Cortex of kidney (tissue), 1 donor: Measurements from ENCODE around the gene BORCS8.

Experiments
- DNase-seq: peaks from one replicate; lab custom pipeline; 2025; lab: John Stamatoyannopoulos, UW

BORCS8 gene

GRCh38 chr19:19213426-19214158 is 21.6 kb upstream of the BORCS8 start:
- DNase-seq = no peak

GRCh38 chr19:19212916-19213315 is 21.0 kb upstream of the BORCS8 start:
- DNase-seq = no peak

GRCh38 chr19:19211499-19212420 is 19.8 kb upstream of the BORCS8 start, which contains the start of gene NCAN:
TSS of gene NCAN (plus strand) at chr19:19211958. CDS start at chr19:19216954, 4,996 bp downstream.
- DNase-seq = no peak

- DNase-seq = no peak
These were observed 17.4 kb upstream of the BORCS8 start for GRCh38 chr19:19209372-19209771.

GRCh38 chr19:19207637-19208572 is 16.0 kb upstream of the BORCS8 start:
- no peak for DNase-seq

GRCh38 chr19:19206938-19207337 is 15.0 kb upstream of the BORCS8 start:
- no peak for DNase-seq

GRCh38 chr19:19205416-19206410 is 13.8 kb upstream of the BORCS8 start:
- DNase-seq = no peak

- no peak for DNase-seq
These were observed 12.2 kb upstream of the BORCS8 start for GRCh38 chr19:19204181-19204580.

GRCh38 chr19:19203012-19203856 is 11.3 kb upstream of the BORCS8 start, which contains the start of gene NR2C2AP:
TSS of gene NR2C2AP (minus strand) at chr19:19203414. CDS start at chr19:19203060, 354 bp downstream.
- DNase-seq = peak; percentile 66

GRCh38 chr19:19202707-19203011 is 10.7 kb upstream of the BORCS8 start:
- DNase-seq = no peak

- no peak for DNase-seq
These were observed 10.0 kb upstream of the BORCS8 start for GRCh38 chr19:19201697-19202630.

GRCh38 chr19:19193926-19194325 is 2.0 kb upstream of the BORCS8 start:
- no peak for DNase-seq

GRCh38 chr19:19192910-19193423 is 1.0 kb upstream of the BORCS8 start:
- DNase-seq = no peak

- DNase-seq = no peak
These were observed 229 bp downstream of the BORCS8 start for GRCh38 chr19:19191768-19192077.

- no peak for DNase-seq
These were observed 5.2 kb downstream of the BORCS8 start for GRCh38 chr19:19186742-19187141.

GRCh38 chr19:19185853-19186740 is 5.9 kb downstream of the BORCS8 start:
- no peak for DNase-seq

GRCh38 chr19:19181488-19181998 is 10.4 kb downstream of the BORCS8 start:
- no peak for DNase-seq
